A673 (cell line): ENCODE data around the gene OPRL1.

Experiments used
- CTCF ChIP-seq: fragments of 300-800, 200-600 bp; sonication (generic); conservative IDR thresholded peaks from 2 replicates; pipeline ENCODE4 v1.5.1; 2017; ENCODE audit warnings: low read depth, mild to moderate bottlenecking, antibody characterized with exemption, low read length, moderate library complexity, mixed read lengths
- EZH2 ChIP-seq: fragments of 200-600 bp; sonication (generic); IDR thresholded peaks from 2 replicates; pipeline ENCODE4 v1.6.1; 2017; ENCODE audit warnings: borderline replicate concordance, low read depth, mild to moderate bottlenecking, mixed read lengths, antibody characterized with exemption, low read length; ENCODE audit not compliant: poor library complexity, severe bottlenecking

GRCh38 chr20:64056639-64056888 is 23.3 kb upstream of the OPRL1 start:
- TF ChIP-seq CTCF (no peak), EZH2 (no peak)
